H9 (cell line): ENCODE results near the gene CEP112. TPM values are rescaled to one million over a fixed set of nuclear protein-coding genes. Genes with fewer than 3 reads are reported as not detected.

Source experiments
- DNase-seq: peaks from one replicate; pipeline ENCODE4 v3.0.0-alpha.2; 2017
- H2AFZ ChIP-seq: one replicate; pipeline ENCODE4 v1.6.1; 2013; ENCODE audit warnings: mild to moderate bottlenecking, low read length, control low read depth, moderate library complexity
- H2AK5ac ChIP-seq: 2 replicates; pipeline ENCODE4 v1.6.1; 2013; ENCODE audit warnings: low read length, control low read depth, mixed read lengths; ENCODE audit not compliant: insufficient read length
- H2BK120ac ChIP-seq: one replicate; pipeline ENCODE4 v1.6.1; 2013; ENCODE audit warnings: low read depth, mild to moderate bottlenecking, low read length, control low read depth, inconsistent platforms; ENCODE audit not compliant: poor library complexity, severe bottlenecking
- H2BK12ac ChIP-seq: 2 replicates; pipeline ENCODE4 v1.6.1; 2013; ENCODE audit warnings: low read length, control low read depth, mixed read lengths, low read depth; ENCODE audit not compliant: insufficient read length
- H2BK15ac ChIP-seq: 2 replicates; pipeline ENCODE4 v1.6.1; 2013; ENCODE audit warnings: low read depth, low read length, control low read depth
- H2BK20ac ChIP-seq: one replicate; pipeline ENCODE4 v1.6.1; 2013; ENCODE audit warnings: low read depth, mild to moderate bottlenecking, low read length, control low read depth, inconsistent platforms; ENCODE audit not compliant: poor library complexity, severe bottlenecking
- H2BK5ac ChIP-seq: 2 replicates; pipeline ENCODE4 v1.6.1; 2013; ENCODE audit warnings: low read length, control low read depth, mixed read lengths; ENCODE audit not compliant: insufficient read length
- H3K14ac ChIP-seq: 2 replicates; pipeline ENCODE4 v1.6.1; 2013; ENCODE audit warnings: low read length, control low read depth; ENCODE audit not compliant: insufficient read depth
- H3K18ac ChIP-seq: 2 replicates; pipeline ENCODE4 v1.6.1; 2013; ENCODE audit warnings: low read depth, mild to moderate bottlenecking, mixed read lengths, low read length, control low read depth; ENCODE audit not compliant: insufficient read length
- H3K23ac ChIP-seq: 2 replicates; pipeline ENCODE4 v1.6.1; 2013; ENCODE audit warnings: low read length, control low read depth, mixed read lengths, low read depth; ENCODE audit not compliant: insufficient read length
- H3K23me2 ChIP-seq: 2 replicates; pipeline ENCODE4 v1.6.1; 2013; ENCODE audit warnings: low read depth, mild to moderate bottlenecking, mixed read lengths, low read length, control low read depth; ENCODE audit not compliant: insufficient read length, poor library complexity, severe bottlenecking
- H3K27ac ChIP-seq: 2 replicates; pipeline ENCODE4 v1.5.1; 2013; ENCODE audit warnings: low read length, control low read depth, mixed read lengths, low read depth; ENCODE audit not compliant: insufficient read length
- H3K27me3 ChIP-seq: 2 replicates; pipeline ENCODE4 v1.6.1; 2013; ENCODE audit warnings: low read length, control low read depth, inconsistent platforms; ENCODE audit not compliant: insufficient read depth
- H3K4ac ChIP-seq: 2 replicates; pipeline ENCODE4 v1.6.1; 2013; ENCODE audit warnings: low read depth, mild to moderate bottlenecking, control low read depth, inconsistent platforms, low read length, moderate library complexity
- H3K4me1 ChIP-seq: 2 replicates; pipeline ENCODE4 v1.6.1; 2013; ENCODE audit warnings: low read length, control low read depth, inconsistent platforms; ENCODE audit not compliant: insufficient read depth
- H3K4me2 ChIP-seq: 2 replicates; pipeline ENCODE4 v1.6.1; 2013; ENCODE audit warnings: low read length, control low read depth, mixed read lengths; ENCODE audit not compliant: insufficient read length, insufficient read depth
- H3K56ac ChIP-seq: 2 replicates; pipeline ENCODE4 v1.6.1; 2013; ENCODE audit warnings: low read depth, mild to moderate bottlenecking, mixed read lengths, low read length, control low read depth; ENCODE audit not compliant: insufficient read length
- H3K79me1 ChIP-seq: 2 replicates; pipeline ENCODE4 v1.6.1; 2013; ENCODE audit warnings: low read depth, mild to moderate bottlenecking, moderate library complexity, low read length, control low read depth, inconsistent platforms; ENCODE audit not compliant: insufficient read depth, poor library complexity, severe bottlenecking
- H3K79me2 ChIP-seq: 2 replicates; pipeline ENCODE4 v1.6.1; 2013; ENCODE audit warnings: low read length, control low read depth, inconsistent platforms; ENCODE audit not compliant: insufficient read depth
- H3K9ac ChIP-seq: 2 replicates; pipeline ENCODE4 v1.6.1; 2013; ENCODE audit warnings: low read length, control low read depth, mixed read lengths; ENCODE audit not compliant: insufficient read length; ENCODE audit errors: extremely low read depth
- H3K9me3 ChIP-seq: one replicate; pipeline ENCODE4 v1.6.1; 2013; ENCODE audit warnings: low read depth, low read length, inconsistent platforms; ENCODE audit not compliant: control insufficient read depth
- H3T11ph ChIP-seq: one replicate; pipeline ENCODE4 v1.6.1; 2013; ENCODE audit warnings: mild to moderate bottlenecking, low read length, control low read depth, inconsistent platforms
- H4K20me1 ChIP-seq: one replicate; pipeline ENCODE4 v1.6.1; 2013; ENCODE audit not compliant: control insufficient read depth, insufficient read length, insufficient read depth
- H4K5ac ChIP-seq: 2 replicates; pipeline ENCODE4 v1.6.1; 2013; ENCODE audit warnings: low read depth, mild to moderate bottlenecking, mixed read lengths, low read length, control low read depth; ENCODE audit not compliant: insufficient read length
- H4K8ac ChIP-seq: replicated peaks from 2 replicates; pipeline ENCODE4 v1.6.1; 2013; ENCODE audit warnings: low read length, control low read depth, mixed read lengths, low read depth; ENCODE audit not compliant: insufficient read length
- H4K91ac ChIP-seq: 2 replicates; pipeline ENCODE4 v1.6.1; 2013; ENCODE audit warnings: low read depth, mild to moderate bottlenecking, moderate library complexity, mixed read lengths, low read length, control low read depth; ENCODE audit not compliant: insufficient read length
- H3K27ac Mint-ChIP-seq, 3 experiments: 2 replicates in 2 of 3; 3 replicates in 1 of 3; pipeline ENCODE4 v1.8.0; 2020 to 2021; ENCODE audit warnings: mixed read lengths in 3 of 3, mild to moderate bottlenecking in 1 of 3, moderate library complexity in 1 of 3
- H3K27me3 Mint-ChIP-seq: 2 replicates; pipeline ENCODE4 v1.8.0; 2021; ENCODE audit warnings: low read depth, mild to moderate bottlenecking, moderate library complexity, mixed read lengths
- H3K36me3 Mint-ChIP-seq, 3 experiments: 2 replicates in 2 of 3; 3 replicates in 1 of 3; pipeline ENCODE4 v1.8.0; 2020 to 2021; ENCODE audit warnings: low read depth in 3 of 3, mixed read lengths in 3 of 3; ENCODE audit not compliant: insufficient read depth in 1 of 3
- H3K4me1 Mint-ChIP-seq, 2 experiments: 2 replicates each; pipeline ENCODE4 v1.8.0; 2020; ENCODE audit warnings: mixed read lengths in 2 of 2
- H3K4me3 Mint-ChIP-seq, 2 experiments: 2 replicates in 1 of 2; 3 replicates in 1 of 2; pipeline ENCODE4 v1.8.0; 2020 to 2021; ENCODE audit warnings: mild to moderate bottlenecking in 2 of 2, mixed read lengths in 2 of 2, moderate library complexity in 1 of 2
- H3K9me3 Mint-ChIP-seq, 2 experiments: 2 replicates in 1 of 2; 3 replicates in 1 of 2; pipeline ENCODE4 v1.8.0; 2020; ENCODE audit warnings: mild to moderate bottlenecking in 2 of 2, mixed read lengths in 2 of 2, moderate library complexity in 1 of 2
- CTCF ChIP-seq: fragments of 200-600 bp; sonication (generic); conservative IDR thresholded peaks from 3 replicates; pipeline ENCODE4 v1.8.0; 2021; ENCODE audit warnings: antibody characterized with exemption, mild to moderate bottlenecking
- WGBS: extraction: QIAGEN DNeasy Blood & Tissue Kit; methylation state at CpG from one replicate; pipeline ENCODE4 v1.1.7; 2013; ENCODE audit warnings: missing lambda C conversion rate, low lambda C conversion rate, mixed read lengths; ENCODE audit not compliant: insufficient read length; ENCODE audit errors: extremely low coverage; 5-methylcytosine and 5-hydroxymethylcytosine counted together
- total RNA-seq: library from RNA; stranded (reverse); gene quantifications from 2 replicates; pipeline ENCODE4 v1.2.1, GENCODE V29; 2021

CEP112 gene
- total RNA-seq, 1 experiment from 2014 or later, result 5.4 TPM

- H3K27me3 Mint-ChIP-seq, result peaks cover under 1% of the 10 kb centered on the region; the same call in 1 of the 2 replicates
- Histone ChIP-seq H3K4me1 (no peaks in the 10 kb centered on the region), H3K79me1 (no peaks in the 10 kb centered on the region), H2BK5ac (no peak overlapping the region), H3K18ac (no peak overlapping the region), H2BK120ac (no peak overlapping the region), H2BK15ac (no peak overlapping the region), H4K20me1 (no peaks in the 10 kb centered on the region), H3K23ac (no peak overlapping the region), H4K8ac (no peak overlapping the region), H2BK12ac (no peak overlapping the region), H3K79me2 (no peaks in the 10 kb centered on the region), H3T11ph (no peak overlapping the region), H3K9ac (no peak overlapping the region), H4K5ac (no peak overlapping the region), H3K23me2 (peaks cover 10% of the 10 kb centered on the region), H3K9me3 (no peaks in the 10 kb centered on the region), H3K14ac (no peak overlapping the region), H2AK5ac (no peak overlapping the region), H3K27me3 (no peaks in the 10 kb centered on the region), H2AFZ (no peak overlapping the region), H3K56ac (no peak overlapping the region), H3K27ac (no peak overlapping the region), H4K91ac (no peak overlapping the region), H3K4ac (no peak overlapping the region), H3K4me2 (no peak overlapping the region), H2BK20ac (no peak overlapping the region)
- no peaks in the 10 kb centered on the region for H3K36me3 Mint-ChIP-seq
- no peaks in the 10 kb centered on the region for H3K9me3 Mint-ChIP-seq
- no CpG with 5 or more reads among the region's 2 CpGs for WGBS
- peaks cover 12 to 13% of the 10 kb centered on the region in 2 experiments for H3K4me1 Mint-ChIP-seq
- no peak for TF ChIP-seq CTCF
- no peak for DNase-seq
- no peak overlapping the region for H3K27ac Mint-ChIP-seq
- H3K4me3 Mint-ChIP-seq, result no peak overlapping the region
Observed at GRCh38 chr17:66187718-66188117, 4.2 kb downstream of the CEP112 start.
